IPS-NIHi11 (cell line): Measurements from ENCODE around the gene SERPINB7.
"Not testable (repeated sequence)": the region's sequence is repeated elsewhere in the genome, so short reads cannot be mapped to it uniquely, and the experiment has no call there.

Experiments used
- DNase-seq: peaks from one replicate; pipeline ENCODE4 v3.0.0; 2012; ENCODE audit warnings: mixed read lengths, low spot score

Gene SERPINB7, protein sequence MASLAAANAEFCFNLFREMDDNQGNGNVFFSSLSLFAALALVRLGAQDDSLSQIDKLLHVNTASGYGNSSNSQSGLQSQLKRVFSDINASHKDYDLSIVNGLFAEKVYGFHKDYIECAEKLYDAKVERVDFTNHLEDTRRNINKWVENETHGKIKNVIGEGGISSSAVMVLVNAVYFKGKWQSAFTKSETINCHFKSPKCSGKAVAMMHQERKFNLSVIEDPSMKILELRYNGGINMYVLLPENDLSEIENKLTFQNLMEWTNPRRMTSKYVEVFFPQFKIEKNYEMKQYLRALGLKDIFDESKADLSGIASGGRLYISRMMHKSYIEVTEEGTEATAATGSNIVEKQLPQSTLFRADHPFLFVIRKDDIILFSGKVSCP

DNA sequence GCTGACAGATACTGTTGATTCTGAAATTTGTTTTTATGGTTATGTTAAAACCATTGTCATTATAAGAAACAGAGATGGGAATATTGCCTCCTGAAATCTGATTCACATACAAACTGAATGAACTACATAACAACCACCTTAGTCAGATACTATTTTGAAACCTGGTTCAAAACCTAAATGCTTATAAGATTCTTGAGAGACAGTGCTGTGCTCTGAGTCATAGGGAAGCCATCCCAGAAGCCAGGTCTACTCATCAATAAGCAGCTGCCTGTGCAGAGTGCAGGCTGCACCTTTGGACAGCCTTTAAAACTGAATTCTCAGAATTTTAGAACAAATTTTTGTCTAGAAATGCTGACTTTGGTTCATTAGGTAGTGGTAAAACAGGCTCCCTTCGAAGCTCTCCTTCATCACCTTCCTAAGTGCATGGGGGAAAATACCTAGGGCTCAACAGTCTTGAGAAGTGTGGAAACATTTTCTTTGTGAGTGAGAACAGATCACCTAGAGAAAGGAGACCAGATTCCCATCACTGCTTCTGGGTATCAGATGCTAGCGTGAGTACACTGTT is at the start of gene SERPINB7:
Gene SERPINB7, plus strand, starts transcription at position 253 of the 565 bp plus-strand sequence. CDS start 6,955 bp downstream, outside the sequence.
- no peak for DNase-seq

DNA sequence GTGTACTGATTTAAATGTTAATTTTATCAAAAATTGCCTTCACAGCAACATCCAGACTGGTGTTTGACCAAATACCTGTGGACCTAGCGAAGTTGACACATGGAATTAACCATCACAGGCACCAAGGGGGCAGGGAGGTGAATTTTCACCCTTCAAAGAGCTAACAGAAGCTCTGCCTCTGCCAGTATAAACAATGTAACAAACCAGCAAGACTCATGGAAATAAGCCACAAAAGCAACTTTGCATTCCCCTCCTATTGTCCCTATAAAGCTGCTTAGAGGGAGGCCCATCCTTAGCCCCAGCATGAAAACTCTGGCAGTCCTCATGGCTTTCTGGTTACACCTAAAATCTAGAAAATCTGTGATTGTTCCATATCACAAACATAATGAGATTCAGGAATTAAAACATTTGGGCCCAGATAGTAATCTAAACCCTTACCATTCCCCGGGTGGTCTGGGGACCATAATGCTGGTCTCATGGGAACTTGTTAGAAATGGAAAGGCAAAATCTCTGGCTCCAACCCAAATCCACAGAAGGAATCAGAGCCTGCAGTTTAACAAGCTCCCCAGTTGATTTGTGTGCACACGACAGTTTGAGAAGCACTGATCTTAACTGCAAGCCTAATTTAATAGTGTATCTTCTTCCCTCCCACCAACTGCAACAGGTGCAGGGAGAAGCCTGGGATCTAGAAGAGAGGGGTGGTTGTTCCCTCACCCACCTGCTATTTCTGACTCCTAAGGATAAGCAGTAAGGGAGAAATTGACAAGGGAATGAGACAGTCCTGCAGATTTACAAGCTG is 49.3 kb upstream of the SERPINB7 start:
- no peak for DNase-seq

DNA sequence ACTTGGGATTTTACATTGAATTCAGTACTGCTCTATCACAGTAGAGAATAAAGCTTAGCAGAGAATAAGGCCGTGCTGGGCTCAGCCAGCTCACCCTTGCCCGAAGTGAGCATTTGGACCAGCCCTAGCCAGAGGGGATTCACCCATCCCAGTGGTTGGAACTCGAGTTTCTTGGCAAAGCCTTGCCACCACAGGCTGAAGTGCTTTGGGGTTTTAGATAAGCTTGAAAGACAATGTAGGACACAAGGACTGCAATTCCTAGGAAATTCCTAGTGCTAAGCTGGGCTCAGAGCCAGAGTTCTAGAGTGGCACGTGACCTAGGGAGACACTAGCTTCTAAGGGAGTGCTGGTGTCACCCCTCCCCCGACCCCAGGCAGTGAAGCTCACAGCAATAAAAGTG is 44.4 kb upstream of the SERPINB7 start:
- DNase-seq = no peak

DNA sequence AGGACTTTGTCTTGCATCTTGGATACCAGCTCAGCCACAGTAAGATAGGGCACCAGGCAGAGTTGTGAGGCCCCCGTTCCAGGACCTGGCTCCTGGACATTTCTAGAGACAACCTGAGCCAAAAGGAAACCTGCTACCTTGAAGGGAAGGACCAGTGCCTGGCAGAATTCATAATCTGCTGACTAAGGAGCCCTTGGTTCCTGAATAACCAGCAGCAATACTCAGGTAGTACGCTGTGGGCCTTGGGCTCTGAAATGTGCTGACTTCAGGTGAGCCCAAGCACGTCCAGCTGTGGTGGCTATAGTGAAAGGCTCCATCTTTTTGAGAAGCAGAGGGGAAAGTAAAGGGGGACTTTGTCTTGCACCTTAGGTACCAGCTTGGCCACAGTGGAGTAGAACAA is 44.0 kb upstream of the SERPINB7 start:
- no peak for DNase-seq

DNA sequence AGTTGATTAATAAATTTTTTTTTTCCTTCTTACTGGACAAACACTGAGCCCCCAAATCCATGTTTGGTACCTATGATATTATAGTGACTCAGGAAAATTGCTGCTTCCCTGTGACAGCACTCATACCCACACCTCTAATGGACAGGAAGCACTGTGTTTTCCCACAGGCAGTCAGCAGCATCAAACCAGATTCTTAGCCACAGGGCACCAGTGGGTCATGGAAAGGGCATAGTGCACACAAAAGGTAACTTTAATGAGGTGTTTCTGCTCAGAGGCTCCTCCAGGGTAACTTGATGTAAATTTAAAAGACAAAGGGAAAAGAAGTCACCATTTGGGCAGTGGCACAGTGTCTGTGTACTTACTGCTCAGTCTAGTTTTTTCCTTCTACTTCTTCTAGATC is 38.3 kb upstream of the SERPINB7 start:
- DNase-seq = no peak

DNA sequence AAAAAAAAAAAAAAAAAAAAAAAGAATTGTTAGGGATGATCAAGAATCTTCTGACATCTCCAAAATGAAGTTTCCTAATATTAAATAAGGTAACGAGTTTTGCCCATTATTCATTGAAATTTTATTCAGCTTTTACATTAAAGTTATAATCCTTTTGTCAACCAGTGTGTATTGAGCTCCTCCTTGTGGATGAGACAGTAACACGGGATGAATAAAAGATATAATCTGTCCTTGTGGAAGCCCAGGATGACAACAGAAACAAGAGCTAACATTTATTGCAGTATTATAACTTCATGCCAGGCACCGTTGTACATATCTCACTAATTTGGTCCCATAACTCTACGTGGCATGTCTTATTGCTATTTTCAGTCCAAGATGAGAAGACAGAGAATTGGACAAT is 33.4 kb upstream of the SERPINB7 start:
- no peak for DNase-seq

DNA sequence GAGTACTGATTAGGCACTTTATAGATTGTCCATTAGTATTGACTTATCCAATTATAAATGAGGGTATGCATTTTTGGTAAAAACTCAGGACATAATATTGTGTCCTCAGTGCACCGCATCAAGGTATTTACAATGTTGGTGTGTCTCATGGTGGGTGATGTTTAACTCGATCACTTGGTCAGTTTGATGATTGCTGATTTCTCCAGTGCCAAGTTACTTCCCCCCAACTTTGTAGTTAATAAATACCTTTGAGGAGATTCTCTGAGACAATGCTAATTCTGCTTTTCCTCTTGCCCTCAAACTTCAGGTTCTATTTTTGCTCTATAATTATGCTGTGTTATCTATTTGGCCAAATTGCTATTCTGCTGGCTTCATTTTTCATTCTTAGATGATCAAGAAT is 28.2 kb upstream of the SERPINB7 start:
- no peak for DNase-seq

DNA sequence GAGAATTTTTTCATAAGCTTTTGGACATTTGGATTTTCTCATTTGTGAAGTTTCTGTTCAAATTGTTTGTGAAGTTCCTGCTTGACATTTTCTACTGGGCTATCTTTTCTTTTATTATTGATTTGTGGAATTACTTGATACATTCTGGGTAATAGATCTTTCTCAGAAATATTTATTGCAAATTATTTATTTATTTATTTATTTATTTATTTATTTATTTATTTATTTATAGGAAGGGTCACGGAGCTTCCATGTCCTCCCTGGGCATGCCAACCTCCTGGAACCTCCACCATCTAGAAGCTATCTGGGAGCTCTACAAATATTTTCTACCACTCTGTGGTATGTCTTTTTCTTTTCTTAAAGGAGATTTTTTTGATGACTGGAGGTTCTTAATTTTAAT is 25.7 kb upstream of the SERPINB7 start:
- DNase-seq = no peak

DNA sequence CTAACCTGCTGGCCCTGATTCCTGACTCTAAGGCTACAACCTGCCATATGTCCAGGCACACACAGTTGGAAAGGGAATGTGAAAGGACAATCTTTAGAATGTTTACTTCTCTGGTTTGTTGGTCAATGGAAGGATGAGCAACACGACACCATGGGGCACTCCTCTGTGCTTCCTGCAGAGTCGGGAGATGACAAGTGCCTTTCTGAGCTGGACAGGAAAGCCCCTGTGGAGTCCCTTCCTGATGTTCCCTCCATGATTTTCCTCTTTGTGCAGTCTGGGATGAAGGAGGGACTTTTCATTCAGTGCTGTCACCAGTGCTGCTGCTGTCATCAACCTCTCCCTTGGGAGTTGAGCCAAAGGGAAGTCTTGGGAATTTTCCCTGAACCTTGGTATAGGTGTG is 22.6 kb upstream of the SERPINB7 start:
- DNase-seq = no peak

DNA sequence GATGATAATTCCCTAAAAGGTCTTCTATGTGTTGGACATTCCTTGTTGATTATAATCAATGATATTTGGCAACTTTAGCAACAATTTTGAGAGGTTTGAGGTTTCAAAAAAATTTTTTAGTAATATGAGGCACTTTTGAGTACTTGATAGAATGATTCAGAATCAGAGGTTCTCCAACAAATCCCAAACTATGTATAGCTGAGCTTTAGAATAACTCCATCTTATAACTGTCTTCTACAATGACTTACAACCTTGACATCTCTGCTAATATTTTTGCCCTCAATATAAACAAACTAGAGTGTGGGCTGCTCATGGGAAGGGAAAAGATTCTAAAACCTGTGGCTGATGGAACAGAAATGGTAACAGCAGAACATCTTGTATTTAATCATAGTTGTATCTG is 21.5 kb upstream of the SERPINB7 start:
- DNase-seq = no peak

DNA sequence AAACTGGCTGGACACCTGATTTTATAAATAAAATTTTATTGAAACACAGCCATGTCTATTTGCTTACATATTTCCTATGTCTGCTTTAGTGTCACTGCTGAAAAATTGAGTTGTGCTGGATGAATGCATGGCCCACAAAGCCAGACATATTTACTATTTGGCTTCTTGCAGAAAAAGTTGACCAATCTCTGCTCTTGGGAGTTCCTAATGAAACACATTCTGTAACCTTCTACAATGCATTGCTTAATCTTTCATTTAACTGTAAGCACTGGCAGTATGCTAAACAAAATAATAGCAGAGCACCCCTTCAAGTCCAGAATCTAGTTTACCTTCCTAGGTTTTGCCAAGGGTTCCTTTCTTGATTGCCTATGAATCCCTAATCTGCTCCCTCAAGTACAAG is 17.7 kb upstream of the SERPINB7 start:
- DNase-seq = no peak

DNA sequence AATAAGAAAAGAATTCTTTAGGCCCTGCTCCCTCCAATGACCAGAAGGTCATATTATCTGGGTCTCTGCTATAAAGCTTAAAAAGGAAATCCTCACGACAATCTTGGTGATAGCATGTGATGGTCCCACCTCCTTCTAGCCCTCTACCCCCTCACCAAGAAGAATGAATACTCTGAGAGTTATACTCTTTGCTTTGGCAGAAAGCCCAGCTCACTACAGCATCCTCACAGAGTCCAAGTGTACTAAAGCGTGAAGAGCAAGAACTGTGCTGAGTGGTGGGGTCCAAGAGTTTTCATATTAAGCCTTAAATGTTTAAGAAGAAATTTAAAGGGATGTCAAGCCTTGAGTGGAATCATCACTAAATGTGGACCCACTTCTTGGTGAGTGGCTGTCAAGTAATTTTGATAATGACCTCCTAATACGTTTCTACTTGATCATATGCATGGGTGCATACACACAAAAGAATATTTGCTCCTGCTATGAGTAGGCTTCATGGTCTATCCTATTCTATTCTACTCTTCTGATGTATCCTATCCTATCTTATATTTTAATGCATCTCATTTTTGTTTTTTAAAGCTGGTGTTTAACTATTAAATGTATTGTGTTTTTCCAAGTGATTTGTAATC is 16.5 kb upstream of the SERPINB7 start:
- no peak for DNase-seq

DNA sequence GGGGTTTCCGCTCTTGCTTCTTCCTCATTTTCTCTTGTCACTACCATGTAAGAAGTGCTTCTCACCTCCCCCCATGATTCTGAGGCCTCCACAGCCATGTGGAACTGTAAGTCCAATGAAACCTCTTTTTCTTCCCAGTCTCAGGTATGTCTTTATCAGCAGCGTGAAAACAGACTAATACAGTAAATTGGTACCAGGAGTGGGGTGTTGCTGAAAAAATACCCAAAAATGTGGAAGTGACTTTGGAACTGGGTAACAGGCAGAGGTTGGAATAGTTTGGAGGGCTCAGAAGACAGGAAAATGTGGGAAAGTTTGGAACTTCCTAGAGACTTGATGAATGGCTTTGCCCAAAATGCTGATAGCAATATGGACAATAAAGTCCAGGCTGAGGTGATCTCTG is 15.4 kb upstream of the SERPINB7 start:
- not testable (repeated sequence) for DNase-seq

DNA sequence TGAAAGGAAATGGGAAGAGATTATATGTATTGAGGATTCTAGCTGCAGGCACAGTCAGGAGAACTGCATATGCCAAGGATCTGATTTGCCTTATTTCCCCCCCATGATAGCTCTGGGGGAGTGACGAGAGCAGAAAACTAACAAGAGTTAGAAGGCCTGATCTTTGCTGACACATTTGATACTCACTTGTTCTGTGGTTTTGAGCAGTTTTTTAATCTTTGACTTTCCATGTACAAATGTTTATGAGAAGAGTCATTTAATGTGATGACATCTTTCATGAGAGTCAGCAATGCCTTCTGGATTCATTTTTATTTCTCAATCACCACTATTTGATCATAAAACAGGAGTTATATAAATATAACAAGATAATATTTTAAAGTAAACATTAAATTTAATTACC is 12.7 kb upstream of the SERPINB7 start:
- no peak for DNase-seq

DNA sequence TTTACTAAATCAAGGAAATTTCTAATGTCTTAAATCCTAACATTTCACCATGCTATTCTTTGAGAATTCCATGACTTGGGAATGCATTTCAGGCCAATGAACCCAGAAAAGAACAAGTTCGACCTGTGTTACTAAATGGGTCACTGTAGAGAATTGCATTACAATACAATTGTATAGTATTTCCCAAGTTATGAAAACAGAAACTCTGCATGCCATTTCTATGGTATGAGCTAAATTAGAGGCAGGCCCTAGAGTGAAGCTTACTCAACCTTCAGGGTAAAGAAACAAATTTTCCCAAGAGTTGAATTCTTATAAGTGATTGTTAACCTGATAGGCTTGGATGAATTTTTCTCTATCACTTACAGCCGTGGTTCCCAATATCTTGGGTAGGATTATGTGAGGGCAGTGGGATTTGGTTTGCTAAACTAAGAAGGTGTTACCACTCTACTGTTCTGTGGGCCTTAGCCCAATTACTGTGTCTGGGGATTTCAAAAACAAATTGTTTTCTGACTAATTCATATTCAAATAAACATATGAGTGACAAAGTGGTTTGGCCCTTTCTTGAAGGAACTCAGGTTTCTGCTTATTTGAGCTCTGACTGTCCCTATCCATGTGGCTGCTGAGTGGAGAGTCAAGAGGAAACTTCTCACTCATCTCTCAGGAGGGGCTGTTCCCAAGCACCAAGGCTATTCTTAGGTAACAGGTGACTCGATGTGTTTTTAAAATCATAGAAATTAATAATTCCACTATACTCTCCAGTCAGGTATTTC is 11.2 kb upstream of the SERPINB7 start:
- no peak for DNase-seq

DNA sequence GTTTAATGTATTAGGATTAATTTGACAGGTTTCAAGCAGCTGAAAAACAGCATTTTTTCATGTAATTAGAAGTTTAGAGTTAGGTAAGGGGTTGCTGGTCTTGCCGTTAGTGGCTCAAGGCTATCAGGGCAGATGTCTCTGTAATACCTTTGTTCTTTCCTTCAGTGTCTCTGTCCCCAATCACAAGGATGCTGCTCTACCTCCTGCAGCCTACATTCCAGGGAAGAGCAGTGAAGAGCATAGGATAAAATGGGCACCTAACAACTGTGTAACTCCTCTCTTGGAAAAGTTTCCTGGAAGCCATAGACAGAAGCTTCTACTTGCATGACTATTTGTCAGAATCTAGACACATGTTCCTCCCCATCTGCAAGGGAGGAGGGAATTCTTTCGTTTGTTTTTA is 9.4 kb upstream of the SERPINB7 start:
- no peak for DNase-seq

DNA sequence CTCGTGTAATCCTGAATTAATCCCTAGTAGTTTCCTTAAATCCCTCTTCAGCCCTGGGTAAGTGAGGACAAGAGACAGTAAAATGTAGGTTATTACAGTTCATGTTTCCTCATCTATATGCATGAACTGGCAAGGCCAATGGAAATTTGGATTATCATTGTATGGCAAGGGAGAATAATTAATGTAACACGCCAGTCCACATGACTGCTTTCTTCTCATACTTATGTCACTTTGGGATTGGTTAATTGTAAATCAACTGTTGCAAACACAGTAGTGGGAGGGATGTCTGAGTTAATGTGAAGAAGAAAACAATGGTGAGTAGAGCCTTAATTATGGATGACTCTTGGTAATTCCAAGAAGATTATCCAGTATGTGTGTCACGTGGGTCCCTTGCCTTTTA is 1.7 kb upstream of the SERPINB7 start:
- no peak for DNase-seq

DNA sequence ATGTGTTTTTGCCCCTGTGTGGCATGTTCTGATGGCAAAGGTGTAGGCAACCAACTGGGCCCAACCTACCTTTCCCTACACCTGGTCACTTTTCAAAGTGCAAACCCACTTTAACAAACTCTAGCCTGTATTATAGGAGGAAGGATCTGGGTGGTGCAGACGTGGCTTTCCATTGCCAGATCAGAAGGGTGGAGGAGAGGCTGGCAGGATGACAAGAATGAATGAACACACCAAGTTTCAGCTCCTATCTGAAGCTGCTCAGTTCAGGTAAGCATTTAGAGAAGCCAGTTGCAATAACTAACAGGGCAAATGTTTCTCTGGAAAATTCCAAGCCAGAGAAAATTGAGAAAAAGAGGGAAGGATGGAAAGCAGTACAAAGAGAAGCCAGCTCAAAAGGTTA is 707 bp upstream of the SERPINB7 start:
- no peak for DNase-seq

DNA sequence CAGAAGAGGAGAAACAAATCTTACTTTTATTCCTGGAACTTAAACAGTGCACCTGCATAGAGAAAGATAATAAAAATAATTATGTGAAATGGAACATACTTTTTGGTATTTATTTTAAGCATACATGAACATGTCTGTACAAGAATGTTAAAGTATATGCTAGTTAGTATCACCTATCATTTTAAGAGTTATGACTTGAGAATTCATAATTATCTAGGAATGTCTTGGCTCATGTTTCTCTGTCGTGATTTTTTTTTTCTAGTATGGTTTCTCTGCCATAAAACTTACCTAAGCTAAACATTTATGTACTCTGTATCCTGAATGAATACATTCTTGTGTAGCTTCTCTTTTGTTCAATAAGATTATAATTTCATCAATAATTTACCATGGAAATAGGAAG is 4.2 kb downstream of the SERPINB7 start:
- DNase-seq = no peak

DNA sequence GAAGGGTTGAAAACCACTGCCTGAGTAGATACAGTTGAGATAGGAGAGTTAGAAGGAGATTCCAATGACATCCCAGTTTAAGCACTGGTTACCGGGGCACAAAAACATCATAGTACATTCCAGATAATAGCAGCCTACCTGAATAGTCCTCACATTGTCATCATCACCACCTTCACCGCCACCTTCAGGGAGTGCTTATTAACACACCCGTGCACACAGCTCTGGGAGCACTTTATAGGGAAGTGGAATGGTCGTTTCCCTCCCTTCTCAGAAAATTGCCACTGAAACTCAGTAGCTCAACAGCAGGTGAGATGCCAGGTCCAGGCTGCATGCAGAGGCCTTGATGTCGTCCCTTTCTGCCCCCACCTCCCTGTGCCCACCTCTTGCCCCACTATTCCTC is 8.2 kb downstream of the SERPINB7 start:
- DNase-seq = peak; percentile 6

DNA sequence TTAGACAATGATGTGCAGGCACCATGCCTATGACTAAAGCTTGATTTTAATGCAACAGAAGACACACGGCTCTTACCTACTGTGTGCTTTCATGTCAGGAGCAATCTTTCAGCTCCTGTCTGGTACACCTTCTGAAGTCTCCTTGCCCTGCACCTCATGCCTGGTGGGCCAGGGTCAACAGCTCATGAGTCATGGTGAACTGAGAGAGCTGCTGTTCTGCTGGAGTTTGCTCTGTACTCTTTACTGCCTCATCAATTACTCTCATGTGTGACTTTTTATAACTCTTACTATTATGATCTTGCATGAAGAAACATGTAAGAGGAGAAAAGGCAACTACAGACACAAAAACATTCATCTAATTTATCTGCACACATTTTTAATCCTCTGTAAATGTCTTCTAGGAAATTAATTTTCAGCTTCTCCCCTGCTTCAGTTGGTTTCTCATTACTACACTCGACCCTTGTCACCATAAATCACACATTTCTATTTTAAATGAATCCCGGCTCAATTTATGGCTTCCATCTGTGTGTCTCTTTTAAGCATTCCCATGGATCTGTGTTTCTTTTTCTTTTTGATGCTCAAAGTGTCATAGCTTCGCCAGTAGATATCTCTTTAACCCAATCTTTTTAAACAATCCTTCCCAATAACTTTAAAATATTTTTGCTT is 9.7 kb downstream of the SERPINB7 start:
- DNase-seq = no peak
